ENCODE results near the gene NUP62CL.
A peak's percentile ranks its signal among the peaks of the same experiment; 100 is the strongest.

Gene NUP62CL

GRCh38 chrX:107207089-107207488, 856 bp upstream of the NUP62CL start:
- Histone ChIP-seq H3K79me2 (ENCODE audit: control insufficient read depth, low read length) (peaks cover 12% of the 10 kb centered on the region), H3K4me1 (ENCODE audit: control insufficient read depth, low read length) (peaks cover 10% of the 10 kb centered on the region), H3K36me3 (ENCODE audit: control insufficient read depth, low read length) (no peaks in the 10 kb centered on the region), H3K9me3 (ENCODE audit: control insufficient read depth, insufficient read depth, low read length) (no peaks in the 10 kb centered on the region), H3K27ac (ENCODE audit: low read depth, low read length) (no peak overlapping the region), H3F3A (ENCODE audit: control insufficient read depth, insufficient read depth) (no peaks in the 10 kb centered on the region), H3K9me2 (replicated peaks; ENCODE audit: control insufficient read depth, low read length) (no peaks in the 10 kb centered on the region), H3K4me2 (ENCODE audit: low read length) (no peak overlapping the region), H3K4me3 (ENCODE audit: low read length) (no peak overlapping the region), H4K20me1 (ENCODE audit: control insufficient read depth, insufficient read depth, low read depth, low read length) (no peaks in the 10 kb centered on the region), H3K27me3 (ENCODE audit: control insufficient read depth, low read length) (no peaks in the 10 kb centered on the region)
- TF ChIP-seq CTCF (IDR thresholded peaks at IDR 0.05; ENCODE audit: low read depth, low read length, poor library complexity, severe bottlenecking) (no peak), EZH2phosphoT487 (IDR thresholded peaks at IDR 0.05; ENCODE audit: borderline replicate concordance, low read length) (no peak)

- Histone ChIP-seq H3K27ac (ENCODE audit: low read depth, low read length) (no peak overlapping the region), H3K27me3 (ENCODE audit: control insufficient read depth, low read length) (no peaks in the 10 kb centered on the region), H3K79me2 (ENCODE audit: control insufficient read depth, low read length) (peaks cover 12% of the 10 kb centered on the region), H3K4me1 (ENCODE audit: control insufficient read depth, low read length) (peaks cover 10% of the 10 kb centered on the region), H3K4me2 (ENCODE audit: low read length) (peak overlapping the region; percentile 76), H3K9me3 (ENCODE audit: control insufficient read depth, insufficient read depth, low read length) (no peaks in the 10 kb centered on the region), H3K4me3 (ENCODE audit: low read length) (peak overlapping the region; percentile 89), H3K36me3 (ENCODE audit: control insufficient read depth, low read length) (no peaks in the 10 kb centered on the region), H3K9me2 (replicated peaks; ENCODE audit: control insufficient read depth, low read length) (no peaks in the 10 kb centered on the region), H3F3A (ENCODE audit: control insufficient read depth, insufficient read depth) (no peaks in the 10 kb centered on the region), H4K20me1 (ENCODE audit: control insufficient read depth, insufficient read depth, low read depth, low read length) (no peaks in the 10 kb centered on the region)
- TF ChIP-seq CTCF (IDR thresholded peaks at IDR 0.05; ENCODE audit: low read depth, low read length, poor library complexity, severe bottlenecking) (no peak), EZH2phosphoT487 (IDR thresholded peaks at IDR 0.05; ENCODE audit: borderline replicate concordance, low read length) (no peak)
Measured at GRCh38 chrX:107206697-107207065, 448 bp upstream of the NUP62CL start.

- TF ChIP-seq EZH2phosphoT487 (IDR thresholded peaks at IDR 0.05; ENCODE audit: borderline replicate concordance, low read length) (no peak), CTCF (IDR thresholded peaks at IDR 0.05; ENCODE audit: low read depth, low read length, poor library complexity, severe bottlenecking) (no peak)
- H3K9me2 ChIP-seq (replicated peaks; ENCODE audit: control insufficient read depth, low read length) = no peaks in the 10 kb centered on the region
- no peaks in the 10 kb centered on the region for H3K9me3 ChIP-seq (ENCODE audit: control insufficient read depth, insufficient read depth, low read length)
- H3K27ac ChIP-seq (ENCODE audit: low read depth, low read length) = no peak overlapping the region
- no peaks in the 10 kb centered on the region for H3F3A ChIP-seq (ENCODE audit: control insufficient read depth, insufficient read depth)
- H3K4me1 ChIP-seq (ENCODE audit: control insufficient read depth, low read length) = peaks cover 10% of the 10 kb centered on the region
- H3K27me3 ChIP-seq (ENCODE audit: control insufficient read depth, low read length) = no peaks in the 10 kb centered on the region
- no peak overlapping the region for H3K4me2 ChIP-seq (ENCODE audit: low read length)
- H3K79me2 ChIP-seq (ENCODE audit: control insufficient read depth, low read length) = peaks cover 12% of the 10 kb centered on the region
- H3K36me3 ChIP-seq (ENCODE audit: control insufficient read depth, low read length) = no peaks in the 10 kb centered on the region
- no peak overlapping the region for H3K4me3 ChIP-seq (ENCODE audit: low read length)
- H4K20me1 ChIP-seq (ENCODE audit: control insufficient read depth, insufficient read depth, low read depth, low read length) = no peaks in the 10 kb centered on the region
Measured at GRCh38 chrX:107204068-107204605, 2.1 kb downstream of the NUP62CL start.
